ENCODE measurements around the gene SLC22A2.

SLC22A2 gene

DNA sequence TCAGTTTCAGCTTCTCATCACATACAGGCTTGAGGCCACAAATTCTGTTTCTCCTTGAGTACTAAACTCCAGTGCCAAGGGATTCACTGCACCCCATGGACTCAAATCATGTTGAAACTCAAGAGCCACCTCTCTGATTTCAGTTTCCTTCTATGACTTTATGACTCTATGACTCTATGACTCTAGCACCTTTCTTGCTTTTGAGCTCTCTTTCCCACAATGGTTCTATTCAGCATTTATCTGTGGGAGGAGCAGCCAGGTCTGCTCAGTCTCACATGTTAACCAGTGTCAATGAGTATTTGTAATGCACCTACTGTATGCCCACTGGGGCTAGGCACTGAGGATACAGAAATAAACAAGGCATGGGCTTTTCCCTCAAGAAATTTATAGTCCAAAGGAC lies 14.6 kb upstream of the SLC22A2 start:
- DNase-seq, result no peak

DNA sequence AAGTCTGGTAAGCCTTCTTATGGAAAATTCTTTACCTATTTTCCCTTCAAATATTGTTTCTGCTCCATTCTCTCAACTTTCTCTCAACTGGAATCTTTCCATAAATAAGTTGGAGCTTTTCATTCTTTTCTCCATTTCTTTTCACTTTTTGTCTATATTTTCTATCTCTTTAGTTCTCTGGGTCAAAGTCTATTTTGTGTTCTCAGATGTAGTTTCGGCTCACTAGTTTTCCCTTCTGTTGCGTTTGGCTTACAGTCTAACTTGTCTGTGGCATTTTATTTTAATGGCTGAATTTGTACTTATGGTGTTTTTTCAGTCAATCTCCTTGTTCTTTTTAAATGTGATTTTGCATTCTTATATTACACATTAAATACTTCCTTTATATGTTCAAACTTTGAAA lies 14.1 kb upstream of the SLC22A2 start:
- DNase-seq, result no peak

DNA sequence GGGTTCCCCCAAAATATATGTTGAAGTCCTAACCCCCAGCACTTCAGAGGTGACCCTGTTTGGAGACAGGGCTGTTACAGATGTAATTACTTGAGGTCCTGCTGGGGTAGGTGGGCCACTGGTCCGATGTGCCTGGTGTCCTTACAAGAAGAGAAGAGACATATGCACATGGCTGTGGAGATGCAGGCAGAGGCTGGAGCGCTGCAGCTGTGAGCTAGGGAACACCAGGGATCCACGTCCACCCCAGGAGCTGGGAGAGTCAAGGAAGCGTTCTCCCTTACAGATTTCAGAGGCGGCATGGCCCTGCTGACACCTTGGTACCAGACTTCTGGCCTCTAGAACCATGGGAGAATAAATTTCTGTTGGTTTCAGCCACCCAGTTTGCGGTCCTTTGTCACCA lies 11.7 kb upstream of the SLC22A2 start:
- no peak for DNase-seq

DNA sequence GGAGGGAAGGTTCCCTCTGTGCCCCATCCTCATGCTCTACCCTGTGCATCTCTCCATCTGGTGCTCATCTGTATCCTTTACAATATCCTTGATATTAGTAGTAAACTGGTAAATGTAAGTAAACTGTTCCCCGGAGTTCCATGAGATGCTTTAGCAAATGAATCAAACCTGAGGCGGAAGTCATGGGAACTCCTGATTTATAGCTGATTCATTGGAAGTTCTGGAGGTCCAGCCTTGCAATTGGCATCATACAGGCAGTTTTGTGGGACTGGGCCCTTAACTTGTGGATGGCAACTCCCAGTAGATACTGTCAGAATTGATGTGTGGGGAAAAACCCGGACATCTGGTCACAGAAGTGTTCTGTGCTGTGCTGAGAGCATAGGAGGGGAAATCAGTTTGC lies 11.2 kb upstream of the SLC22A2 start:
- DNase-seq, result no peak

DNA sequence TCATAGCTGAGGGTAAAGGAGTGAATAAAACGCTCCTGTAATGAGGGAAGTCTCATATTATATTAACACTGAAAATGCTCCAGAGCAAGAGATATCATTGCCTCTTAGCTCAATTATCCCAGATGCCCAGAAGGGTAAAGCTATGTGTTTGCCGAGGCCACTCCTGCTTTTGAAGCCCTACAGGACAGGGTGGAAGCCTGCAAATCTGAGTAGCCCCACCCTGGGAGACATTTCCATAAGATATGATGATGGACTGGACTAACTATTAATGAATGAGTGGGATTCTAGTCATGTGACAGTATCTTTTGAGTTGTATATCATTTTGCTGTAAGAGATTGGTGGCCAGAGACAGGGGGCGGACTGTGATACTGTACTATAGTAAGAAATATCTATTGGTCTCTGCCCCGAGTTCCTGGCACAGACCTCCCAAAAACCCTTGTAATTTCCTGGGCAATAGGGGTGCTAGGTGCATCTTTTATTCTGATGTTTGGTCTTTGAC lies 10.5 kb upstream of the SLC22A2 start:
- DNase-seq, result no peak

DNA sequence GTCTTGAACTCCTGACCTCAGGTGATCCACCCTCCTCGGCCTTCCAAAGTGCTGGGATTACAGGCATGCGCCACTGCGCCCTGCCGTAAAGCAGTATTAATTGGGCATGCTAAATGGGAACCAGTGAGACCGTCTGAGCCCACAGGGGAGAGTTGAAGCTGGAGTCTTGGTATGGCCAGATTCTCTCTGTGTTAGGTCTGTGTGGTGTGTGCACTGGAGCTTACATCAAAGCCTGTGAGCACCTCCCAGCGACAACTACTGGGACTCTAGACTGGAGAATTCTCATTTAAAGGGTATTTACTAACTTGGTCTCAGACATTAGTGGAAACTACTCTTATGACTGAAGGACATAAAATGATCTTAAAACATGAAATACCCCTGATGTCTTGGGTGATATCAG lies 8.5 kb upstream of the SLC22A2 start:
- DNase-seq, result no peak

DNA sequence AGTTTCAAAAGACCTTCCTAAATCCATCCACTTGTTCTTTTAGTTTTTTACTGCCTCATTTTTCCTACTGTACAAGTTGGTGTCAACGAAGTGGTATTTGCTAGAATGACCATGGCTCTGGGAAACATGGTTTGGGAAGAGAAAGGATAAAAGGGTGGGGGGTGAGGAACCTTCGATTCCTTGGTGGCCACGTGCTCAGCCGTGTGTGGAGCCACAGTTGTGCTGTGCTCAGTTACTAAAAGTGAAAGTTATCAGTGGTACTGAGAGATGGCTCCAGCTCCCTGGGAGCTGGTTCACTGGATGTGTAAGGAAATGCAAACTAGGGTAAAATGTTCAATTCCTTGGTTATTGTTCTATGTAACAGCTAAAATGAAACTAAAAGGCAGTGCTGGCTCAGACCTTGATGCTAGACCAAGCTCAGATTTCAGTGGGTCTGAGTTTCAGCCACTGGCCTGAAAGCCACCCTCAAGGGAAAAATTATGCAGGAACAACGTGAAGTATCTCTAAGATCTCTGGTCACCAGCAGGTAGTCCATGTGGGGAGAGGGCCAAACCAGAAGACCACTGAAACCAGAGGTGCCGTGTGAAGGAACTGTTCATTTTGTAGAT lies 7.4 kb upstream of the SLC22A2 start:
- DNase-seq, result no peak

DNA sequence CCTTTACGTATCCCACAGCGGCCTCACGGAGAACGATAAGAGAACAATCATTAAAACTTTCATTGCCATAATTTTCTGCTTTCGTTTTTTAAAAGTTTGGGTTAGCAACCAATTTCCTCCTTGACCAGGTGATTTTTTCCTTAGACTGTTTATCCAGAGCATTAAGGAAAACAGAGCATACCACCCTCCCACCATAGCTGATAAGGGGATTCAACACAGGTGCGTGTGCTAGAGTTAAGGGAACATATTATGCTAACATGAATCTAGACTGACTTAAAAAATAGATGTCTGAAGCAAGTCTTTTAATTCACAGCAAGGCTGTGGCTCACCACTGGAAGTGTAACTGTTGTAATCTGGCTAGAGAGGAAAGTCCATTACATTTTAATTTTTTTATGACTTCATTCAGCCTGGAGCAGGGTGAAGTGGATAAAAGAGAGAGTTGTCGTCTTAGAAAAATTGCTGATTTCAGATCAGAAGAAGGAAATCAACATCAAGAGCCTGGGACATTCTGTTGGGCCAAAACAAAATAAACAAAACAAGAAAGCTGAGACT lies 5.5 kb upstream of the SLC22A2 start:
- DNase-seq, result no peak

DNA sequence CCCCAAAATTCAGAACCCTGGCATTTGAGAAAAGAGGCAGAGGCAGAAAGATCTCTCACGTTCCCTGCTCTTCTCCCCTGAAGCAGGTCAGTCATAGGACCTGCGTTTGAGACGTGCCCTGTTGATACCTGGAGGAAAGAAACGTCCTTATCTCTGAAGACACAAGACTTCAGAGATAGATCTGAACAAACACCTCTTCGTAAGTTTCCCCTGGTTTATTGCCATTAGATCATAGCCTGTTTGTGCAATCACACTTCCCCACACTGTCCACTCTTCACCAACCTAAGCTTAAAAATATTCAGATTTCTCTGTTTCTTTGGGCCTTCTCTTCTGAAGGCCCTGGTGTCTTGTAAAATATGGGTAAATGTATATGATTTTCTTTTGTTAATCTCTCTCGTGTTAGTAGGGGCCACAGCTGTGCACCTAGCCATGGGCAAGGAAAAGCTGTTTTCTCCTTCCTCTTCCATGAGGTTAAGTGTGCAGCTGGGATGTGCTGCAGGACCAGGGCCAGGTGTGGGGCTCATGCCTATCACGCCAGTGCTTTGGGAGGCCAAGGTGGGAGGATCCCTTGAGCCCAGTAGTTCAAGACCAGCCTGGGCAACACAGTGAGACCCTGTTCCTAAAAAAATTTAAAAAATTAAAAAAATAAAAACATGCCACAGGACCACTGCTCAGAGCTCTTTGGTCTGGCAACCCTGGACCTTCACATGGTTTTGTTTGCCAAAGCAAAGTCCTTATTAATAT lies 4.7 kb upstream of the SLC22A2 start:
- no peak for DNase-seq

DNA sequence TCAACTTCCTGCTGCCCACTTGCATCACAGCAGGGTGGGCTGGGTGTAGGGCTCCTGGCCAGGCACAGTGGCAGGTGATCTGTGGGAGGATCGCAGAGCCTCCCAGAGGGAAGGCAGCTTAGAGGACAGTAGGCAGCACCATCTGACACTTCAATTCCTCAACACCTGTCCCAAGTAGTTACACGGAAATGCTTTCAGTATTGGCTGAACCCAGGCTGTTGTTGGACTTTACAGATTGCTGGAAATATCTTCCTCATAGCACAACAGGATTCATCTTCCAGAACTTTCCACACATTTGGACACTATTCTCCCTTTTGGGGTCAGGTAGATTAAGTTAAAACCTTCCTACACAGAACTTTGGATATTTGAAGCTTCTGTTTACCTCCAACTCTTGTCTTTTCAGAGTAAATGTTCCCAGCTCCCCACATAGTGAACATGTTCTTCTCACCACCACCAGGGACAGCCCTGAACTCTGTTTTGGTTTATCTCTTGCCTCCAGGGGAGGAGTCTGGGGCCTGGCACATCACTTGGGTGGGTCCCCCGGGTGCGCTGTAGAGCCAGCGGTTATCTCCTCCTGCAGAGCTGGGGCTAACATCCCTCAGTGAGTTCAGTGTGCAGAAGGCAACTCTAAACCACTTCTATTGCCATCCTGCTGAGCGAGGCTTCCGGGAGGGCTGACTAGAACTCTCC lies 3.5 kb upstream of the SLC22A2 start:
- DNase-seq, result no peak

DNA sequence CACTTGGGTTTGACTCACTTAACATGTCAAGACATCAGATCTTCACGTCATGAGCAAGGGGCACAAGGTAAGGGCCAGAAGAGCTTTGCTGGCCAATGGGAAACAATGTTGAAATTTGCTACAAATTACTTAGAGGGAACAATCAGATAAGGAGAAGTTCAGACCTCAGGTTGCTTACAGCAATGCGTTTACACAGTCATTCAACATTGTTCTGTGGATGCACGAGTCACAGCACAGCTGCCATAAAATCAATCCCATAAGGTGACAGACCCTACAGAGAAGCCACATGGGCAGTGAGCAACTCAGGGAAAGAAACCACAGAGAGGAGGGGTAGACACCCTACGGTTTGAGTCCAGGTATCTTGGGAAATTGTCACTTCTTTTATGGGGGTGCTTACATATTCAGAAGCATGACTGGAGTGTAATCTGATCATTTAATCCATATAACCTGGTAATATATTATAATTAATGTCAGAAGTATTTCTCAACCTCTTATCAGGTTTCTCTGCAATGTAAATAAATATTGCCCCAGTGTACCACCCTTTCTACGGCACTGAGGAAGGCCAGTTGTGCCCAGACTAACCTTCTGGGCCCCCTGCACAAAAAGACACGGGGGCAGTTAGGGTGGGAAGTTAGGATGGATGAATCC lies 2.3 kb upstream of the SLC22A2 start:
- no peak for DNase-seq

DNA sequence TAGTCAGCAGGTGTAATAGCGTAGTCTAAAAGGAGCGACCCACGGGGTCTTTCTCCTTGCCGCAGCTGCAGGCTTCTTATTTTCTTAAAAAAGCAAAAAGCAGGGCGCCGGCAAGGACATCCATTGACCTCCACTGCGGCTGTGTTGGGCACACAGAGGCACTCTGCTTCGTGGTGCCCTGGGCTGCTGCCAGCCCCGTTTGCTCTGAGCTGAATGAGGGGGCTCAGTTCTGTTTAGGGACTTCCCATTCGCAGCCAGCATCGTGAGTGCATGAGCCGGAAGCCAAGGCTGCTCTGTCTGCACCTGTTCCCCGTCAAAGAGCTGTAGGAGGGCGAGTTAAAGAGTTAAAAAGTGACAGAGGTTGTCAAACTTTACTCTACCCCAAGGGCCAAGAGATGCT lies 1.7 kb upstream of the SLC22A2 start:
- no peak for DNase-seq

DNA sequence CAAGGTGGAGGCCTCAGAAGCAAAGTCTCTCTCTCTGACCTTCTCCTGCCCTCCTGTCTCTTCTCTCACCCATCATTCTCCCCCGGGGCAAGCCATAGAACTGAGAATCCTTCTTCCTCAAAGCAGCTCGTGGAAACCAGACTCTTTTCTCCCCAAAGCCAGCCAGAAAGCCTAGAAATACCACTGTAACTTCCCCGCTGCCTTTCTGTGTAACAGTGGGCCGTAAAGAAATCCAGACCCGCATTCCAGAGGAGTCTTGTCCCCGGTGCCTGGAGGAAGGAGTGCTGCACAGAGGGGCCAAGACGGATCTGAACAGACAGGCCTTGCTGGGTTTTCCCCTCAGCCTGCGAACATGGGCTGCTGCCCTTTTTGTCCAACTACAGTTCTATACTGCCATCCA lies 977 bp upstream of the SLC22A2 start:
- no peak for DNase-seq

DNA sequence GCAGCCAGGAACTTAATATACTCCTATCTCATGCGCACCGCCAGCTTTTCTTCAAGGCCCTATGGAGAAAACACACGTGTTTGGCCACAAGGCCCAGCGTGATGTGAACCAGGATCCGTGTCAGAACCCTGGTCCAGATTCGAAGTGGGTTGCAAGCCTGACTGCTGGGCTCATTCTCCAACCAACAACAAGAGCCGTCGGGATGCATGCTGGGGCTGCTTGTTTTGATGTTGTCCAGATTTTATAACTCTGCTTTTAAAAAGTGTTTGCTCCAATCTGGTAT lies 463 bp upstream of the SLC22A2 start:
- no peak for DNase-seq

DNA sequence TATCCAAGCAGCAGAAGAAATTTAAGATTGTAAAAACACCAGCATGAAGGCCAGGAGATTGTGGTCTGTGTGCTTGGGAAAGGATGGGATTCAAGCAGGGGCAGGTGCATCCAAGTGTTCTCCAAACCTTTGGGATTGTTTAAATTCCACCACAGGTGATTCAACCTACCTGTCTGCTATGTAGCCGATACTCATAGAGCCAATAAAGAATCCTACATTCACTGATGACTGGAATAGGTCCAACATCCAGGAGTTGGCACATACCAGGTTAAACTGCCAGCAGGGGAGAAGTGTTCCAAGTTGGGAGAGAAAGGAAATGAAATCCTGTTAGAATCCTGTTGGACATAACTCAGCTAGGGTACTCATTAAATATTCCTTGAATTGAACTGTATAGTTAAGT lies 2.2 kb downstream of the SLC22A2 start:
- no peak for DNase-seq

DNA sequence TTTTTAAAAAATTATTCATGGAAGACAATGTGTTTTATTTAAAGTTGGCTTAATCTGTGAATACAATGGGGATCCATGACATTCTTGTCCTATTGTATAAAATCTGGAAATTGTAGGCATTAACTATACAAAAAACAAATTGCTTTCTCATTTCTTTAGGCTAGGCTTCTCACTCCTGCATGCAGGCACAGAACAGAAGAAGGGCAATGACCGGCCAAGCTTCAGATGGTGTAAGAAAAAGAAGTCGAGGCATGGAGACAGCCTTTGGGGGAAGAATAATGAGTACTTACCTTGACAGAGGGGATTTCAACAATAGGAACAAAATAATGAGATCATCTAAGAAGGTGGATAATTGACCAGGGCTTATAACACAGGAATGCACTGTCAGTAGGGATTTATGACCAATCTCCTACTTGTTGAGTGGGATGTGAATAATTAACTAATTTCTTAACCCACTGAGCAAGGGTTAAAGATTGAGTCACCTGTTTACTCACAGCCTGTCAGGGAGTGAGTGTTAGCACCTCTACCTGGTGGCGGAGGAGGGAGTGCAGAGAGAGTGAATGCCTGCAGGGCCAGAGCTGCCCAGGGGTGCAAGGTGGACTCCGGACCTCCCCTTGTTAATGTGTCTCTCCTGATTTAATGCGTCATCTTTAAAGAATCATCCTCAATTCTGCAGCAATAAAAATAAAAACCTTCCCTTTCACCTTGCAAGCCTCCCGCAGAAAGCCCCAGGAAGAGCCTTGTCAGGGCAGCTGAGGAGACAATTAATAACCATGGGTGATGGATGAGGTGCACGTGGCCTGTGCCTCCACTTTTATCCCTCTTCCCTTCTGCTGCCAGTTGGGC lies 3.9 kb downstream of the SLC22A2 start:
- DNase-seq, result no peak

DNA sequence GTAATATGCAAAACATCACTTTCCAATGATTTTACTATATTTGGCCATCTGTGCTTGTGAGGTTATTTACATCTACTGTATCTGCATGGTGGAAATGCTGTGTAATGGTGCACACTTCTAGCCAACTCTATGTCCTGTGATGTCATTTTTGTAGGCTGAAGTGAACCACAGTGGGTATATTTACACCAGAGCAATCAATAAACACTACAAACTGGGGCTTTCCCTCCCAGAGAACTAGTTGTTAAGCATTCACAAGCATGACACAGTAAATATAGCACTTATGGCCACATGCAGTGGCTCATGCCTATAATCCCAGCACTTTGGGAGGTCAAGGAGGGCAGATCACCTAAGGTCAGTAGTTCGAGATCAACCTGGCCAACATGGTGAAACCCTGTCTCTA lies 4.9 kb downstream of the SLC22A2 start:
- DNase-seq, result no peak

DNA sequence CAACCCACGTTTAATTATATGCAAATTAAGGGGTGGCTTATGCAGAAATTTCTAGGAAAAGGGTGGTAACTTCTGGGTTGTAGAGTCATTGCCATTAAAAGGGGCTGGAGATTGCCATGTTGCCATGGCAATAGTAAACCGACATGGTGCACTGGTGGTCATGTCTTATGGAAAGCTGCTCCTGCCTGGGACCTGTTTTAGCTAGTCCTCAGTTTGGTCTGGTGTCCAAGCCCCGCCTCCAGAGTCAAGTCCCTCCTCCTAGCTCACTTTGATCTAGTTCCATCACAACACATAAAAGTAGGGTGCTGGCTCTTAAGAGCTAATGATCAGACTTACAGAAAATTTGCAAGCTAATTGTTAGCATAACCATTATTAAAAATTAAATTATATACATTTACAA lies 5.3 kb downstream of the SLC22A2 start:
- no peak for DNase-seq

DNA sequence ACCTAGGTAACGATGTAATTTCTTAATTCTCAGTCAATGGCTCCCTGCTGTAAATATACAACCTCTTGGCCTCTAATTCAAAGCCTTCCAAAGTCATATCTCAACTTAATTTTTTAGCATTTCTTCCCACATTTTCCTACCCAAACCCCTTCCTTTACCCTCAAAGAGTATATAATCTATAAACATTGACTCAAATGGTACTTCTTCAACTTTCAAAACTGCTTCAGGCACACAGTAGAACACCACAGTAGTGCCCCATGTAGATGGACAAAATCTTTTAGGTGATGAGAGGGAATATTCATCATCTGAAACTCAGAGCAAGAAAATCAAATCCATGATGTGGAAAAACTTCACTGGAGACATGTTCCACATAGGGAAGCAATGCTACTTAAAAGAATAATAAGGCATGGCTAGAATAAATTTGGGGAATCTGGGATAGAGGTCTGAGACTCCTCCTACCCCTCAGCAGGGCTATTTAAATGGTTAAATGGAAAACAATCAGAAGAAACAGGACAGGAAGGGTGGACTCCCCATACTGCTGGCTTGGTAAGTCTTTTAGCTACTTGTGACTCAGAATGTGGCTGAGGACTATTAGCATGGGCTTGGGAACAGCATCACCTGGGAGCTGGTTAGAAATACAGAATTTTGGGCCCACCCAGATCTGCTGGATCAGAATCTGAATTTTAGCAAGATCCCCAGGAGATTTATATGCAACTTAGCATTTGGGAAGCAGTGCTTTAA lies 6.4 kb downstream of the SLC22A2 start:
- no peak for DNase-seq

DNA sequence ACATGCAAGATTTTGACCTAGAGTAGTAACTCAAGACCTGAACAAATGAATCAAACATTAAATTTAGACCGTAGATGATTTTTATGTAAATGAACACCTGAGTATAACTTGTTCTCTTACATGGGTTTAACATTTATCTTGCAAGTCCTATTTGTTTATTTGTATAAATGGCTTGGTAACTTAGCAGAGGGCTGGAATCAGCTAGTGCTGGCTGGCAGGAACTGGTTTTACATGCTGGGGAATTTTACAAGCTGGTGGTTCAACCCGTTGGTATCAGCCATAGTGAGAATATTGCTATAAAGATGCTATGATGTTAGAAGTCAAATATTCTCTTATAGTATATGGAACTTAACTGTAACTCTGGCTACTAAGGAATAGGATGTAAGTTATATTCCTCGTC lies 8.9 kb downstream of the SLC22A2 start:
- no peak for DNase-seq

DNA sequence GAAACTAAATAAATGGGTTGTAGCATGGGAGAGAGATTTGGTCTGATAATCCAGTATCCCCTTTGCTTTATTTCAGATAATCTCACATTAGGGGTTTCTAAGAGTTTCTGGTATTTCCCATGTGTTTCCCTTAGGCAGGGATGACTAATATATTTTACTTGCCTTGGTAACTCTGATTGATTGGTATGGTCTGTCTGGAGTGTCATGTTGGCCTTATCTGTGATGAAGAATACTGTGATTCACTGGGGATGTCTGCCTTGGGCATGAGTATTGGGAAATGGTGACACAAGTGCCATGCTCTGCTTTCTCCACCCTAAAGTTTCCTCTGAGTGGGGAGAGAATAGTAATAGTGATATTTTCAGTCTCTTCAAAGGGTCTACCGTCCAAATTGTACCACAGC lies 10.1 kb downstream of the SLC22A2 start:
- DNase-seq, result no peak

DNA sequence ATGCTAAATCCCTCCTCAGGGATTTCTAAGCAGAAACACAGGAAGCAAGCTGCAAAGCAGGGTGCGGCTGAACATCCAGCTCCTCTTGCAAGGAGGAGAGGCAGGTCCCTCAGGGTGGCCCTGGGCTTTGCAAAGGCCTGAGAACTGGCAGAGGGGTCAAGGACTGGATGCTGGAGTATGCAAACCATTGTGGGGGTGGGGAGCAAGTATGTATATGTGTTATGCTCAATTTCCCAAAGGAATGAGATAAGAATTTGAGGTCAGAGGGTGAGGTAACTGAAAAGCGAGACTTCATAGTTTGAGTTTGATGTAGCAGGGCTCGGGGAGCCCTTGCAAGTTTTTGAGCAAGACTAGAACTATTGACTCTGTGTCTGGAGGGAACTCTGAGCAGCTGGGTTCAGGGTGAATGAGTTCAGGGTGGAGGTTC lies 11.2 kb downstream of the SLC22A2 start:
- DNase-seq, result no peak
